ENCODE measurements around the gene P2RX7.

GRCh38 chr12:121162985-121163384, 30.3 kb downstream of the P2RX7 start:
- TF ChIP-seq CTCF (IDR thresholded peaks at IDR 0.05; ENCODE audit: low read length) (no peak), EZH2 (IDR thresholded peaks at IDR 0.05; ENCODE audit: borderline replicate concordance, low read length) (no peak)

All from OCI-LY1 (cell line).